Raji (cell line): ENCODE measurements around the gene GMEB2.

Experiments used
- POLR2A ChIP-seq: IDR thresholded peaks from 2 replicates; pipeline ENCODE4 v1.6.1; 2011; ENCODE audit warnings: low read depth, low read length, control low read depth; ENCODE audit not compliant: insufficient read depth

GMEB2 gene

DNA sequence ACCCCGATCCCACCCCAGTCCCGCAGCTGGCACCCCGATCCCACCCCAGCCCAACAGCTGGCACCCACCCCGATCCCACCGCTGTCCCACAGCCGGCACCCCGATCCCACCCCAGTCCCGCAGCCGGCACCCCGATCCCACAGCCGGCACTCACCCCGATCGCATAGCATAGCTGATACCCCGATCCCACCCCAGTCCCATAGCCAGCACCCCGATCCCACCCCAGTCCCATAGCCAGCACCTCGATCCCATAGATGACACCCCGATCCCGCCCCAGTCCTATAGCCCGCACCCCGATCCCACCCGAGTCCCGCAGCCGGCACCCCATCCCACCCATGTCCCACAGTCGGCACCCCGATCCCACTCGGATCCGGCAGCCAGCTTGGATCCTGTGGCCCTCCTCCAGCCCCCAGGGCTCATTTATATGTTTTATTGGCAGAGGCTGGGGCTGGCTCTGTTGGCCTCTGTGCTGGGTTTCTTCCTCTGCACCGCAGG lies 897 bp upstream of the GMEB2 start:
- no peak for TF ChIP-seq POLR2A

DNA sequence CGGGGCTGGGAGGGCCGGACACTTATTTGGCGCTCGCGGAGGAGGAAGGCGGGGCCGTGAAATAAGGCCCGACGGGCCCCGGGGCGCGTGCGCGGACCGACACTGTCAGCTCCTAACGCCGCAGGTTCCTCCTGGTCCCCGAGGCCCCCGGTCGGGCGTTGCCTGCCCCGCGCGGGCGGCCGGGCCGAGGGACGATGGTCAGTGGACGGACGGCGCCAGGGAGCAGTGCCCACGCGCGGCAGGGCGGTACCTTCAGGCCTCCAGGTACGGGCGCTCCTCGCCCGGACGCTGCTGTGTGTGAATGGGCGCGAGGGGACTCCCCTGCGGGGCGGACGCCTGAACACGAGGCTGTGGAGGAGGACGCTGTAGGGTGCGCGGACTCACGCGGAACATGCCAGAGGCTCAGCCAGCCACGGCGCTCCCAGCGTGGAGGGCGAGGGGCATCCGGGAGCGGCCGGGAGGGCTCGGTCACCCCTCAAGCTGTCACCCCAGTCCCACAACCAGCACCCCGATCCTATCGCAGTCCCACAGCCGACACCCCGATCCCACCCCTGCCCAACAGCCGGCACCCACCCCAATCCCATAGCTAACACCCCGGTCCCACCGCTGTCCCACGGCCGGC lies 339 bp upstream of the GMEB2 start:
- peak; percentile 89 for TF ChIP-seq POLR2A

DNA sequence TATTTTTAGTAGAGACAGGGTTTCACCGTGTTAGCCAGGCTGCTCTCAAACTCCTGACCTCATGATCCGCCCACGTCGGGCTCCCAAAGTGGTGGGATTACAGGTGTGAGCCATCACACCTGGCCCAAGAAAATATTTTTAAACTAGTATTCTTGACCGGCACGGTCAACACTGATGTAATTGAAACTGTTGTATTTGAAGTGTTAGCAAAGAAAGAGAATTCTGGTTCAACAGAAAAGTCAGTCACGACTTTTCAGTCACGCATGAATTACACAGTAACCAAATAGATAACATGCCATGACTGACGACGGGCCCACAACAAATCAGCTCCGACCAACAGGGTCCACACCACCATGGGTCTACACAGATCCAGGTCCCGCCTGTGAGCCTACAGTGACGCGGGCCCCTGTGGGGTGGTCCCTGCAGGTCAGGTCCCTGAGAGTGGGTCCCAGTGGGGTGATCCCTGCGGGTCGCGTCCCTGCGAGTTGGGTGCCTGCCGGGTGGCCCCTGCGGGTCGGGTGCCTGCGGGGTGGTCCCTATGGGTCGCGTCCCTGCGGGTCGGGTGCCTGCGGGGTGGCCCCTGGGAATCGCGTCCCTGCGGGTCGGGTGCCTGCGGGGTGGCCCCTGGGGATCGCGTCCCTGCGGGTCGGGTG lies 1.0 kb downstream of the GMEB2 start:
- TF ChIP-seq POLR2A, result peak; percentile 66

DNA sequence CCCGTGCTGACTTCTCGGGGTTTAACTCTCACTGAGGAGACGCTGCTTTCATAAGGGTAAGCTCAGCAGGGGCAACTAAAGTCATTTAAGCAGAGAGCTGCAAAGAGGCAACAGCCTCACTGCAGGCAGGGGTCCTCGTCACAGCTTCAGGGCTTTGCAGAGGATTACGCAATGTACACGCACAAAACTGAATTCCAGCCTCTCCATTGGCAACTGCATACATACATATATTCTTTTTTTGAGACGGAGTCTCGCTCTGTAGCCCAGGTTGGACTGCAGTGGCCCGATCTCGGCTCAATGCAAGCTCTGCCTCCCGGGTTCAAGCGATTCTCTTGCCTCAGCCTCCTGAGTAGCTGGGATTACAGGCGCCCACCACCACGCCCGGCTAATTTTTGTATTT lies 2.4 kb downstream of the GMEB2 start:
- TF ChIP-seq POLR2A, result no peak

DNA sequence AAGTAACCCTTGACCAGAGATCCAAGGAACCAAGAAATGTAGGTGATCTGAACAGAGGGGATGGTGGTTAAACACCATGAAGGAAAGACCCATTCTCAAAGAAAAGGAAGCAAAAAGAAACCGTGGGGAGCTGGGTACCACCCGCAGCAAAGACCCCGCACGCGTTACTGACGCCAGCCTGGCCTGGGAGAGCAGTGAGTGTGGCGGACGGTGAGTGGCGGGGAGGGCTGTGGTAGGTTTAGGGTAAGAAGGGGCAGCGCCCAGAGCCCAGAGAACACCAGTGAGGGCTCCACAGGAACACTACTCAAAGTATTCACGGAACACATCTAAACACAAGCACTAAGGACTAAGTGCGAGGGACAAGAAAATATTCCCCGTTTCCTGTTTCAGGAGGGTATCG lies 4.2 kb downstream of the GMEB2 start:
- TF ChIP-seq POLR2A, result no peak

DNA sequence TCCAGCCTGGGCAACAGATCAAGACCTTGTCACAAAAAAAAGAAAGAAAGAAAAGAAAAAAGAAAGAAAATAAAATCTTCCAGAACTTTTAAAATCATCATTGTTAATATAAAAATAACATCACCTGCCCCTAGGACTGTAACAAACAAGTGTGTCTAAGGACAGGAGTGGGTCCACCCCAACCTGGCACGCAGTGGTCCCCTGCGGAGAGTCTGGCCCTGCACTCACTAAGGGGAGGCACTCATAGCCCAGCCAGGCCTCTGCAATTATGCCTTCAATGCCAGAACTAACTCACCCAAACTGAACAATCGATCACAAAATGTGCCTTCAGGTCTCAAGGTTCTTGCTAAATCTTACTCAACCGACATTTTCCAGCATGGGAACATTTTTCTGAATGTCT lies 4.8 kb downstream of the GMEB2 start:
- TF ChIP-seq POLR2A, result no peak

DNA sequence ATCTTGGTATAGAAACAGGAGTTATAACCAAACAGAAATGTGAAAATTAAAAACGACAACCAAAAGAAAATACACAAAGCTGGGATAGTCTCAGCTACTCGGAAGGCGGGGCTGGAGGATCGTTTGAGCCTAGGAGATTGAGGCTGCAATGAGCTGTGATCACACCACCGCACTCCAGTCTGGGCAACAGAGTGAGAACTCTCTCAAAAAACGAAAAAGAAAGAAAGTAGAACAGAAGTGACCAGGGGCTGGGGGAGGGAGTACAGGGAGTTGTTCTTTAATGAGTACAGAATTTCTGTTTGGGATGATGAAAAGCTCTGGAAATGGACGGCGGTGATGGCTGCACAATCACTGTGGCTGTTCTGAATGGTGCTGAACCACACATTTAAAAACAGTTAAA lies 5.9 kb downstream of the GMEB2 start:
- TF ChIP-seq POLR2A, result no peak

DNA sequence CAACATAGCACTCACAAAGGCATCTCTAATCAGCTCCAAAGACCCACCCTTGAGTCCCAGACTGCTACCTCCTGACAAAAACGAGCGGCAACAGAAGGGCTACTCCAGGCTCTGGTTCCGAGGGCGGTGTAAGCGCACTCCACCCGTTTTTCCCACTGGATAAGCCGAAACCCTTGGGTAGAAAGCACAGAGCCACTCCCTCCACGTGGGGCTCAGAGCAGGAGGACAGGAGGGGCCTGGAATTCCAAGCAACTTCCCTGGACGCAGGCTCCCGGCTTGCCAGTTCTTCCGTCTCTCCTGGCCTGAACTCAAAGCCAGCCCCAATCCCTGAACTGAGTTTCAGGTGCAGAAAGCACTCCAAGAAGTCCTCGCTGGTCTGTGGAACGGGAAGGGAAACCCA lies 7.4 kb downstream of the GMEB2 start:
- no peak for TF ChIP-seq POLR2A

DNA sequence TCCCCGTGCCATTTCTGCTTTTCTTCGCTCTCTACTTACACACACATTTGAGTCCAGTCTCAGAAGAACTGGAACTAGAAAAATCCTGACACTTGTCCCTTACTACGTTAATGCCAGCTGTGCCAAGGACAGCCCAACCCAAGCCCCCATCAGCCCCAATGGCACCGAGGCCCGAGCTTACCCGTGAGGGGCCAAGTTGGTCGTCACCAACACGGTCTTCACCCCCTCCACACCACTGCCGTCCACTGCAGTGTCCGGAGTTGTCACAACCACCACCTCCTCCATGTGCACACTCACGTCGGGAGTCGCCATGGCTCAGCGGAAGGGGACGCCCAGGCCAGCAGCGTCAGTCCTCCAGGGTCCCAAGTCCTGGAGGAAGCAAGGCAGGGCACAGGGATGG lies 7.8 kb downstream of the GMEB2 start:
- no peak for TF ChIP-seq POLR2A

DNA sequence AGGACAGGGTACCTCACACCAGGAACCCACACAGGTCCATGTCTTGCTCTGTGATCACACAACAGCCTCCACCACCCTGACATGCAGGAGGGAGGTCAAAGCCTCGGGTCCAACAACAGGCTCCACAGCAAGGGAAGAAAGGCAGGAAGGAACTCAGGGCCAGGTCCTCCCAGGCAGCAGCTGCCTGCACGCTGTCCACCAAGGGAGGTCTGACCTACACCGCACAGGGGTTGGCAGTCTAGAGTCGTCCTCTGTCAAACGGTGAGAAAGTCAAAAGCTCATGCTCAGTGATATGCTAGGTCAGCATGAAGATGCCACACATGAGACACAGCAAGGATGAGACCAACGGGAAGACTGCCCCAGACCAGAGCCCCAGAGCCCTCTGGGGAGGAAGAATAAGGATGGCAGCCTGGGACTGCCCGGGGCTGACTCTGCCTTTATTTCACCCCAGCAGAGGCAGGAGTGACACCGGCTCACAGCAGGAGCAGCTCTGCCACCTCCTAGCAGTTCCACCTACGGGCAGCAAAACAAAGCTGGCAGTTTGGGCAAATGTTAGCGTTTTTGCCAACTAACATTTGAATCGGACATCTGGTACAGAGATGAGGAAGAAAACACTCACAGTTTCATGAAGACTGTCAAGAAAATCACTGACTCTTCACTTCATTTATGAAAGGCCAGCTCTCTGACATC lies 8.5 kb downstream of the GMEB2 start:
- TF ChIP-seq POLR2A, result no peak

DNA sequence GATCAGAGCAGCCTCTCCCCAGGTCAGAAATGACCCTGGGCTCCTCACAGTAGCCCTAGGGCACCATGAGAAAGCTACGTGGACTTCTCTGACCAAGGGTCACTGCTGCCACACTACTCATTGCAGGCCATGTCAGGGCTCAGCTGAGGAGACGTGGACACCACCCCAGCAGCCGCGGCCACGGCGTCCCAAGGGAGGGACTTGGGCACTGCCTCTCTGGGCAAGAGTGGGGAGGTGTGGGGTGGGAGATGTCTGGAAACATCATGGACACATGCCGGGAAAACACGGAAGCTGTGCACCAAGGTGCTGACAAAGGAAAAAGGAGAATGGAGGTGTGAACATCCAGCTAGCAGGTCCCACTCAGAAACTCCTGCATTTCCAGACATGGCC lies 9.0 kb downstream of the GMEB2 start:
- TF ChIP-seq POLR2A, result no peak

DNA sequence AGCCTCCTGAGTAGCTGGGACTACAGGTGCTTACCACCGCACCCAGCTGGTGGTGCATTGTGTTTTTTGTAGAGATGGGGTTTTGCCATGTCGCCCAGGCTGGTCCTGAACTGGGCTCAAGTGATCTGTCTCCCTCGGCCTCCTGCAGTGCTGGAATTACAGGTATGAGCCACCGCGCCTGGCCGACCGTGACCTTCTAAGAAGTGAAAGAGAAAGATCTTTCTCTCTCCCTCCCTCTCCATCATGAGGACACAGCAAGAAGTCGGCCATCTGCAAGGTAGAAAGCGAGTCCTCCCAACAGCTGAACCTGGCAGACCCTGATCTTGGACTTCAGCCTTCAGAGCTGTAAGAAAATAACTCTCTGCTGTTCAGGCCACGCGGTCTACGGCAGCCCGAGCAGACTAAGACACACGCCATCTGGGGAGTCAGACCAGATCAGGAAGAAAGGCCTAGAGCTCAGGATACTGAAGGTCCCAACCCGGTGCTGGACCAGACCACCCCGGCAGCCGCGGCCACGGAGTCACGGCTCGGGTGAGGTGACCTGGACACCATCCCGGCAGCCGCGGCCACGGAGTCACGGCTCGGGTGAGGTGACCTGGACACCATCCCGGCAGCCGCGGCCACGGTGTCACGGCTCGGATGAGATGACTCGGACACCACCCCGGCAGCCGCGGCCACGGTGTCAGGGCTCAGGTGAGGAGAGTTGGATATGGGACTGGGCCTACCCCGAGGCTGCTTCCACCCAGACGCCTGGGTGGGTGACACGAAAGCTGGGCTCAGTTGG lies 9.6 kb downstream of the GMEB2 start:
- TF ChIP-seq POLR2A, result no peak

DNA sequence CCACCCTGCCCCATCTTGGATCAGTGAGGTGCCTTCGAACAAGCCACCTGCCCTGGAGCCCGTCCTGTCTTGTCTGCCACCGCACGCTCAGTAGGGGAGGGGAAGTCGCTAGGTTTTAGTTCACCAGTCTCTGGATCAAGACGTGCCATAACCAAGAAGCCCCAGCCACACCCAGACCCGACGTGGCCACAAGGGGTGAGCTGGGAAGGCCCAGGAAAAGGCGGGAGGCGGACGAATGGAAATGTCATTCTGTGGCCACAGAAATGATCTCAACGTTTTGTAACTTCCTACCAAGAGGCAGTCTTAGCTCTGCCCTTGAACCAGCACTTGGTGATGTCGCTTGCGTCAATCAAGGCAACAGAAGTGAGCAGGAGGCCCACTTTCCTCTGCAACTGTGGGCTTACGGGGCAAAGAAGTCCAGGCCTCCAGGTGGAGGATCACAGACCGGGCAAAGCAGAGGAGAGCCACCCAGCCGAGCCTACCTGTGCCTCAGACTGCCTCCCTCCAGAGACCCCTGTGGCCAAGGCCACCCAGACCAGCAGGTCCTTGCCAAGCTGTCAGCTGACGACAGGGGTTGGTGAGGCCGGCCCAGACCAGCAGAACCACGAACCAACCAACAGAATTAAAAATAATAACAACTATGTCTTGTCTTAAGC lies 14.5 kb downstream of the GMEB2 start:
- TF ChIP-seq POLR2A, result no peak

DNA sequence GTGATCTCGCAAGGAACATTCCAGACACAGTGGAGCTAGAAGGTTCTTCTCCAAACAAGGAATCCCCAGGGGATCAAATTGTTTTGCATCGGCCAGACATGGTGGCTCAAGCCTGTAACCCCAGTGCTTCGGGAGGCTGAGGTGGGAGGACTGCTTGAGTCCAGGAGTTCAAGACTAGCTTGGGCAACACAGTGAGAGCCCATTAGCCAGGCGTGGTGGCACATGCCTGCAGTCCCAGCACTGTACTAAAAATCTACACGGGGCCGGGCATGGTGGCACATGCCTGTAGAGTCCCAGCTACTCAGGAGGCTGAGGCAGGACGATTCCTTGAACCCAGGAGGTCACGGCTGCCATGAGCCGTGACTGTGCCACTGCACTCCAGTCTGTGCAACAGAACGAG lies 15.3 kb downstream of the GMEB2 start:
- TF ChIP-seq POLR2A, result no peak
